Measurements from ENCODE around the gene GRP. TPM values are rescaled to one million over a fixed set of nuclear protein-coding genes. Genes with fewer than 3 reads are reported as not detected.

The GRP gene
- total and polyA plus RNA-seq, 4 donors, result not detected

DNA sequence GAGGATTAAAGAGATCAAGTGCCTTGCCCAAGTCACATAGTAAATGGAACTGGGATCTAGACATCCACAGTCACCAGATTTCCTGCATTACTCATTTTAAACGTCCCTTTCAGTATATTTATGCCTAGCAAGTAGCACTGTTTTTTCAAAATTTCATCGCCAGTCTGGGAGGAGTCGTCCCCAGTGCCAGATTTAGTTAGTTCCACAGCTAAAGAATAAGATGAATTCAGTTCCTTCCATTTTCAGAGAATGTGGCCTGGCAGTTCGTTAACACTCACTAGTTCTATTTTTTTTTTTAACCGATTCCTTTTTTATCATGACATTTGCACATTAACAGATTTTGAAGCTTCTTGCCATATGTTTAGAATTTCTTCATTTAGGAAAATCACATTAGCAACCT lies 11.2 kb downstream of the GRP start:
- 64% methylated on average over 5 of the region's 5 CpGs for whole genome bisulfite sequencing
- Histone ChIP-seq H3K27me3 (ENCODE audit: control insufficient read depth in 4 of 4, insufficient read depth in 4 of 4, low read length in 3 of 4) (no peaks in the 10 kb centered on the region), H3K9ac (ENCODE audit: low read depth in 1 of 2, low read length in 2 of 2) (no peak overlapping the region), H3K36me3 (ENCODE audit: control insufficient read depth in 4 of 4, insufficient read depth in 3 of 4, low read depth in 1 of 4, low read length in 3 of 4) (no peaks in the 10 kb centered on the region), H3K4me3 (ENCODE audit: low read depth in 1 of 3, low read length in 3 of 3) (no peak overlapping the region), H3K4me1 (ENCODE audit: control insufficient read depth in 4 of 4, insufficient read depth in 4 of 4, low read length in 3 of 4) (no peaks in the 10 kb centered on the region), H3K9me3 (ENCODE audit: control insufficient read depth in 4 of 4, low read length in 3 of 4) (no peaks in the 10 kb centered on the region), H3K27ac (ENCODE audit: low read depth in 1 of 2, low read length in 2 of 2) (no peak overlapping the region)
- no peak for DNase-seq (ENCODE audit: low spot score)
- TF ChIP-seq TAF1 (conservative IDR thresholded peaks at IDR 0.05) (no peak), GABPA (IDR thresholded peaks at IDR 0.05 in 1 of 2, conservative IDR thresholded peaks at IDR 0.05 in 1 of 2) (no peak)
- TF ChIP-seq, protein P1, sequence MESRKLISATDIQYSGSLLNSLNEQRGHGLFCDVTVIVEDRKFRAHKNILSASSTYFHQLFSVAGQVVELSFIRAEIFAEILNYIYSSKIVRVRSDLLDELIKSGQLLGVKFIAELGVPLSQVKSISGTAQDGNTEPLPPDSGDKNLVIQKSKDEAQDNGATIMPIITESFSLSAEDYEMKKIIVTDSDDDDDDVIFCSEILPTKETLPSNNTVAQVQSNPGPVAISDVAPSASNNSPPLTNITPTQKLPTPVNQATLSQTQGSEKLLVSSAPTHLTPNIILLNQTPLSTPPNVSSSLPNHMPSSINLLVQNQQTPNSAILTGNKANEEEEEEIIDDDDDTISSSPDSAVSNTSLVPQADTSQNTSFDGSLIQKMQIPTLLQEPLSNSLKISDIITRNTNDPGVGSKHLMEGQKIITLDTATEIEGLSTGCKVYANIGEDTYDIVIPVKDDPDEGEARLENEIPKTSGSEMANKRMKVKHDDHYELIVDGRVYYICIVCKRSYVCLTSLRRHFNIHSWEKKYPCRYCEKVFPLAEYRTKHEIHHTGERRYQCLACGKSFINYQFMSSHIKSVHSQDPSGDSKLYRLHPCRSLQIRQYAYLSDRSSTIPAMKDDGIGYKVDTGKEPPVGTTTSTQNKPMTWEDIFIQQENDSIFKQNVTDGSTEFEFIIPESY (IDR thresholded peaks at IDR 0.05), result no peak
- TF ChIP-seq, protein P2, sequence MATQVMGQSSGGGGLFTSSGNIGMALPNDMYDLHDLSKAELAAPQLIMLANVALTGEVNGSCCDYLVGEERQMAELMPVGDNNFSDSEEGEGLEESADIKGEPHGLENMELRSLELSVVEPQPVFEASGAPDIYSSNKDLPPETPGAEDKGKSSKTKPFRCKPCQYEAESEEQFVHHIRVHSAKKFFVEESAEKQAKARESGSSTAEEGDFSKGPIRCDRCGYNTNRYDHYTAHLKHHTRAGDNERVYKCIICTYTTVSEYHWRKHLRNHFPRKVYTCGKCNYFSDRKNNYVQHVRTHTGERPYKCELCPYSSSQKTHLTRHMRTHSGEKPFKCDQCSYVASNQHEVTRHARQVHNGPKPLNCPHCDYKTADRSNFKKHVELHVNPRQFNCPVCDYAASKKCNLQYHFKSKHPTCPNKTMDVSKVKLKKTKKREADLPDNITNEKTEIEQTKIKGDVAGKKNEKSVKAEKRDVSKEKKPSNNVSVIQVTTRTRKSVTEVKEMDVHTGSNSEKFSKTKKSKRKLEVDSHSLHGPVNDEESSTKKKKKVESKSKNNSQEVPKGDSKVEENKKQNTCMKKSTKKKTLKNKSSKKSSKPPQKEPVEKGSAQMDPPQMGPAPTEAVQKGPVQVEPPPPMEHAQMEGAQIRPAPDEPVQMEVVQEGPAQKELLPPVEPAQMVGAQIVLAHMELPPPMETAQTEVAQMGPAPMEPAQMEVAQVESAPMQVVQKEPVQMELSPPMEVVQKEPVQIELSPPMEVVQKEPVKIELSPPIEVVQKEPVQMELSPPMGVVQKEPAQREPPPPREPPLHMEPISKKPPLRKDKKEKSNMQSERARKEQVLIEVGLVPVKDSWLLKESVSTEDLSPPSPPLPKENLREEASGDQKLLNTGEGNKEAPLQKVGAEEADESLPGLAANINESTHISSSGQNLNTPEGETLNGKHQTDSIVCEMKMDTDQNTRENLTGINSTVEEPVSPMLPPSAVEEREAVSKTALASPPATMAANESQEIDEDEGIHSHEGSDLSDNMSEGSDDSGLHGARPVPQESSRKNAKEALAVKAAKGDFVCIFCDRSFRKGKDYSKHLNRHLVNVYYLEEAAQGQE (IDR thresholded peaks at IDR 0.05), result no peak

DNA sequence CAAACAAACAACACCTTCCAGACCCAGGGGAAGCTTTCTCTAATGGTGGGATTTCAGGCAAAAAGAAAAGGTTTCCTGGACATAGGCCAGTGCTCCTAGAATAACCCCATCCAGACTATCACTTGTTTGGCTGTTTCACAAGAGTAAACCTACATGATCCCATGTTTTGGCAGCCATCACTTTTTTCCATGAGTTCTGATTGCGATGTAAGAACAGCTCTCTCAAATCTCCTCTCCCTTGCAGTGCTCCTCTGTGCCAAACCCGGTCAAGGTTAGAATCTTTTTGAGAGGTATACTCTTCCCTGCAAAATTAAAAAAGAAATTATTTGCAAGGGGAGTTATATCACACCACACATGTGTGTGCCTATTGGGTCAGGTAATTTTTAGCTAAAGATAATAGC lies 11.9 kb downstream of the GRP start:
- Histone ChIP-seq H3K36me3 (ENCODE audit: control insufficient read depth in 4 of 4, insufficient read depth in 3 of 4, low read depth in 1 of 4, low read length in 3 of 4) (no peaks in the 10 kb centered on the region), H3K9me3 (ENCODE audit: control insufficient read depth in 4 of 4, low read length in 3 of 4) (no peaks in the 10 kb centered on the region), H3K9ac (ENCODE audit: low read depth in 1 of 2, low read length in 2 of 2) (no peak overlapping the region), H3K4me3 (ENCODE audit: low read depth in 1 of 3, low read length in 3 of 3) (no peak overlapping the region), H3K4me1 (ENCODE audit: control insufficient read depth in 4 of 4, insufficient read depth in 4 of 4, low read length in 3 of 4) (no peaks in the 10 kb centered on the region), H3K27me3 (ENCODE audit: control insufficient read depth in 4 of 4, insufficient read depth in 4 of 4, low read length in 3 of 4) (no peaks in the 10 kb centered on the region), H3K27ac (ENCODE audit: low read depth in 1 of 2, low read length in 2 of 2) (no peak overlapping the region)
- TF ChIP-seq EGR1 (IDR thresholded peaks at IDR 0.05; ENCODE audit: low read depth in 2 of 2), result no peak
- peak in 1 of 2 donors; percentile 21 for TF ChIP-seq RXRA (IDR thresholded peaks at IDR 0.05)
- TF ChIP-seq RAD21 (IDR thresholded peaks at IDR 0.05), result no peak
- TF ChIP-seq, protein P2 (IDR thresholded peaks at IDR 0.05), result no peak
- 74% methylated on average over 2 of the region's 2 CpGs for WGBS
- no peak for DNase-seq (ENCODE audit: low spot score)
